ENCODE data around the gene PDXK. TPM values are rescaled to one million over a fixed set of nuclear protein-coding genes. Genes with fewer than 3 reads are reported as not detected.
A peak's percentile ranks its signal among the peaks of the same experiment; 100 is the strongest.

The PDXK gene
- total and polyA plus RNA-seq, 2 experiments from 2014 or later: 103 to 192 TPM

DNA sequence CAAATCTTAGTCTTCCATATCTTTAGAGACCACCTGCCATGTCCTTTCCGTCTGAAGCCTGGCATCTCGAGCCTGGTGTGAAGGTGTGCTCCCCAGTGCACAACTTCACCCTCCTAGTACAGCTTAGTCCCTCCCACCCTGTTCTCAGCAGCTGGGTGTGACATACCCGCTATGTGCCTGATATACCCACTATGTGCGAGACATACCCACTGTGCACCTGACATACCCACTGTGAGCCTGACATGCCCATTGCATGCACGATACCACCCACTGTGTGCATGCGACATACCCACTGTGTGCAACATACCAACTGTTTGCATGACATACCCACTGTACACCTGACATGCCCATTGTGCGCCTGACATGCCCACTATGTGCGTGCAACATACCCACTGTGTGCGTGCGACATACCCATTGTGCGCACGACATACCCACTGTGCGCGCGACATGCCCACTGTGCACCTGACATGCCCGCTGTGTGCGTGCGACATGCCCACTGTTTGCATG is 67.4 kb downstream of the PDXK start:
- no peak overlapping the region for H3K4me2 ChIP-seq
- no peaks in the 10 kb centered on the region for H3K36me3 ChIP-seq (replicated peaks; ENCODE audit: insufficient read depth, low read depth)
- H3K9me3 ChIP-seq (ENCODE audit: low read depth): no peaks in the 10 kb centered on the region
- H3K9me2 ChIP-seq (replicated peaks; ENCODE audit: insufficient read depth): no peaks in the 10 kb centered on the region
- TF ChIP-seq, protein P1, sequence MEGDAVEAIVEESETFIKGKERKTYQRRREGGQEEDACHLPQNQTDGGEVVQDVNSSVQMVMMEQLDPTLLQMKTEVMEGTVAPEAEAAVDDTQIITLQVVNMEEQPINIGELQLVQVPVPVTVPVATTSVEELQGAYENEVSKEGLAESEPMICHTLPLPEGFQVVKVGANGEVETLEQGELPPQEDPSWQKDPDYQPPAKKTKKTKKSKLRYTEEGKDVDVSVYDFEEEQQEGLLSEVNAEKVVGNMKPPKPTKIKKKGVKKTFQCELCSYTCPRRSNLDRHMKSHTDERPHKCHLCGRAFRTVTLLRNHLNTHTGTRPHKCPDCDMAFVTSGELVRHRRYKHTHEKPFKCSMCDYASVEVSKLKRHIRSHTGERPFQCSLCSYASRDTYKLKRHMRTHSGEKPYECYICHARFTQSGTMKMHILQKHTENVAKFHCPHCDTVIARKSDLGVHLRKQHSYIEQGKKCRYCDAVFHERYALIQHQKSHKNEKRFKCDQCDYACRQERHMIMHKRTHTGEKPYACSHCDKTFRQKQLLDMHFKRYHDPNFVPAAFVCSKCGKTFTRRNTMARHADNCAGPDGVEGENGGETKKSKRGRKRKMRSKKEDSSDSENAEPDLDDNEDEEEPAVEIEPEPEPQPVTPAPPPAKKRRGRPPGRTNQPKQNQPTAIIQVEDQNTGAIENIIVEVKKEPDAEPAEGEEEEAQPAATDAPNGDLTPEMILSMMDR (IDR thresholded peaks at IDR 0.05; ENCODE audit: poor library complexity): no peak
- TF ChIP-seq EZH2phosphoT487 (IDR thresholded peaks at IDR 0.05; ENCODE audit: low read depth, severe bottlenecking, unreplicated experiment) (no peak), EZH2 (IDR thresholded peaks at IDR 0.05; ENCODE audit: borderline replicate concordance) (no peak)
- H3K27ac ChIP-seq: no peak overlapping the region
- no peak overlapping the region for H2AFZ ChIP-seq
- no peaks in the 10 kb centered on the region for H4K20me1 ChIP-seq (ENCODE audit: insufficient read depth, poor library complexity, severe bottlenecking)
- no peaks in the 10 kb centered on the region for H3K27me3 ChIP-seq
- H3K4me1 ChIP-seq (ENCODE audit: insufficient read depth): peaks cover 5% of the 10 kb centered on the region
- H3K79me2 ChIP-seq: peaks cover 20% of the 10 kb centered on the region
- 94% methylated on average over 18 of the region's 18 CpGs for WGBS (ENCODE audit: low lambda C conversion rate, missing lambda C conversion rate)
- no peak overlapping the region for H3K4me3 ChIP-seq
- DNase-seq (ENCODE audit: low spot score): no peak

DNA sequence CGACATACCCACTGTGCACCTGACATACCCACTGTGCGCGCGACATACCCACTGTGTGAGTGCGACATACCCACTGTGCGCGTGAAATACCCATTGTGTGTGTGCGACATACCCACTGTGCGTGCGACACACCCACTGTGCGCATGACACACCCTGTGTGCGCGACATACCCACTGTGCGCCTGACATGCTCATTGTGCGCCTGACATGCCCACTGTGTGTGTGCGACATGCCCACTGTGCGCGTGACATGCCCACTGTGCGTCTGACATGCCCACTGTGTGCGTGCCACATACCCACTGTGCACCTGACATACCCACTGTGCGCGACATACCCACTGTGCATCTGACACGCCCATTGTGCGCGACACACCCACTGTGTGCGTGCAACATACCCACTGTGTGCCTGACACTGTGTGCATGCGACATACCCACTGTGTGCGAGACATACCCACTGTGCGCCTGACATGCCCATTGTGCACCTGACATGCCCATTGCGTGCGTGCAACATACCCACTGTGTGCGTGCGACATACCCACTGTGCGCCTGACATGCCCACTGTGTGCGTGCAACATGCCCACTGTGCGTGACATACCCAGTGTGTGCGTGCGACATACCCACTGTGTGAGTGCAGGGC is 68.0 kb downstream of the PDXK start:
- H3K36me3 ChIP-seq (replicated peaks; ENCODE audit: insufficient read depth, low read depth): no peaks in the 10 kb centered on the region
- WGBS (ENCODE audit: low lambda C conversion rate, missing lambda C conversion rate): 99% methylated on average over 38 of the region's 38 CpGs
- H3K4me3 ChIP-seq: no peak overlapping the region
- no peaks in the 10 kb centered on the region for H3K27me3 ChIP-seq
- TF ChIP-seq, protein P1 (IDR thresholded peaks at IDR 0.05; ENCODE audit: poor library complexity): no peak
- peaks cover 5% of the 10 kb centered on the region for H3K4me1 ChIP-seq (ENCODE audit: insufficient read depth)
- no peak overlapping the region for H3K4me2 ChIP-seq
- DNase-seq (ENCODE audit: low spot score): no peak
- no peak overlapping the region for H2AFZ ChIP-seq
- H3K79me2 ChIP-seq: peaks cover 25% of the 10 kb centered on the region
- H3K9me3 ChIP-seq (ENCODE audit: low read depth): no peaks in the 10 kb centered on the region
- H3K9me2 ChIP-seq (replicated peaks; ENCODE audit: insufficient read depth): no peaks in the 10 kb centered on the region
- H3K27ac ChIP-seq: no peak overlapping the region
- no peaks in the 10 kb centered on the region for H4K20me1 ChIP-seq (ENCODE audit: insufficient read depth, poor library complexity, severe bottlenecking)

DNA sequence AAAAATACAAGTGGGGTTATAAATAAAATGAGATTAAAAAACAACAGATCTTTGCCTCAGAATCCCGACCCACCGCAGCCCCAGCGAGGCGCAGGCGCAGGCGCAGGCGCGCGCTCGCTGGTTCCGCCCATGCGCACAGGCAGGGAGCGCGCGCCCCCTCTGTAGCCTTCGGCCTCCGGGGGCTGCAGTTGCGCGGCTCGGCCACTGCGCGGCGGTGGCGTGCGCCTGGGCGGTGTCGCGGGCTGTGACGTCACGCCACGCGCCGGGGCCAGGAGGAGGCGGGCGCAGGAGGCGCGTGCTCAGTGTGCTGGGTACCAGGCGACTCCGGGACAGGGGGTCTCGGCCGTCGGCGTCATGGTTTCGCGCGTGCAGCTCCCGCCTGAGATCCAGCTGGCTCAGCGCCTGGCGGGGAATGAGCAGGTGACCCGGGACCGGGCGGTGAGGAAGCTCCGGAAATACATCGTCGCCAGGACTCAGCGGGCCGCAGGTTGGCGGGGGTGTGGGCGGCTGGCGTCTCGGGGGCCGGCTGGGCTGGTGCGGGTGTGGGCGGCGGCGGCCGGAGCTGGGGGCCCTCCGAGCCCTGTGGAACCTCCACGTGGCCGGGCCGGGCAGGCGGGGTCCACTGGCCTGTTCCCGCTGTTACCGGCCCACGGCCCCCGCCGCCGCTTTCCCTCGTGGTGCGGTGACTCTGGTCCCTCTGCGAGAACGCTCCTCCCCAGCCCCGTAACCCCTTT is 70.5 kb downstream of the PDXK start, which contains the start of gene RRP1:
TSS of gene RRP1 (plus strand) at position 302 of the 734 bp plus-strand sequence. CDS start at position 355, 53 bp downstream.
- Histone ChIP-seq H3K4me3 (peak within 1 kb of the TSS; percentile 81), H3K27ac (peak within 1 kb of the TSS; percentile 85), H3K27me3 (no peaks in the 10 kb centered on the region), H4K20me1 (ENCODE audit: insufficient read depth, poor library complexity, severe bottlenecking) (no peaks in the 10 kb centered on the region), H3K4me1 (ENCODE audit: insufficient read depth) (peaks cover 5% of the 10 kb centered on the region), H3K4me2 (peak within 1 kb of the TSS; percentile 99), H3K79me2 (peaks cover 32% of the 10 kb centered on the region), H2AFZ (peak within 1 kb of the TSS; percentile 82), H3K9me2 (replicated peaks; ENCODE audit: insufficient read depth) (no peaks in the 10 kb centered on the region), H3K36me3 (replicated peaks; ENCODE audit: insufficient read depth, low read depth) (no peaks in the 10 kb centered on the region), H3K9me3 (ENCODE audit: low read depth) (no peaks in the 10 kb centered on the region)
- DNase-seq (ENCODE audit: low spot score): peak; percentile 95
- under 1% methylated on average over 62 of the region's 83 CpGs for WGBS (ENCODE audit: low lambda C conversion rate, missing lambda C conversion rate)
- TF ChIP-seq EZH2 (IDR thresholded peaks at IDR 0.05; ENCODE audit: borderline replicate concordance) (no peak), EZH2phosphoT487 (IDR thresholded peaks at IDR 0.05; ENCODE audit: low read depth, severe bottlenecking, unreplicated experiment) (no peak)
- TF ChIP-seq, protein P1 (IDR thresholded peaks at IDR 0.05; ENCODE audit: poor library complexity): peak; percentile 82
